Left kidney (tissue), 2 donors: ENCODE results near the gene DYNC1H1. TPM values are rescaled to one million over a fixed set of nuclear protein-coding genes. Genes with fewer than 3 reads are reported as not detected.

ENCODE experiments used
- DNase-seq: peaks from one replicate; pipeline ENCODE4 v3.0.0-alpha.2; 2013
- polyA plus RNA-seq: library from polyadenylated mRNA; unstranded; fragments of 120-200 nt; gene quantifications from one replicate; pipeline ENCODE4 v1.2.1, GENCODE V29; 2013; ENCODE audit not compliant: insufficient read length

The DYNC1H1 gene
- polyA plus RNA-seq, 1 donor: 368 TPM

GRCh38 chr14:102088012-102088792 lies 123.8 kb downstream of the DYNC1H1 start:
- DNase-seq: peak; percentile 52

GRCh38 chr14:102089621-102090343 lies 125.4 kb downstream of the DYNC1H1 start:
- no peak for DNase-seq

GRCh38 chr14:102090713-102091112 lies 126.3 kb downstream of the DYNC1H1 start:
- DNase-seq: no peak

GRCh38 chr14:102092806-102093205 lies 128.4 kb downstream of the DYNC1H1 start:
- DNase-seq: no peak

GRCh38 chr14:102094101-102094500 lies 129.7 kb downstream of the DYNC1H1 start:
- no peak for DNase-seq

- DNase-seq: no peak
These were observed 131.0 kb downstream of the DYNC1H1 start for GRCh38 chr14:102095231-102095870.

GRCh38 chr14:102095871-102096568 lies 131.6 kb downstream of the DYNC1H1 start:
- no peak for DNase-seq

GRCh38 chr14:102096569-102097188 lies 132.3 kb downstream of the DYNC1H1 start:
- DNase-seq: peak; percentile 88

GRCh38 chr14:102097441-102098135 lies 133.2 kb downstream of the DYNC1H1 start:
- no peak for DNase-seq

GRCh38 chr14:102103062-102103695 lies 138.8 kb downstream of the DYNC1H1 start:
- DNase-seq: no peak

GRCh38 chr14:102105369-102105768 lies 141.0 kb downstream of the DYNC1H1 start:
- DNase-seq: no peak

Other genes starting within 250 kb of the DYNC1H1 start
- 116 TPM for gene PPP2R5C, start 202.9 kb upstream of the DYNC1H1 start, polyA plus RNA-seq
- gene HSP90AA1, start 122.5 kb downstream of the DYNC1H1 start, polyA plus RNA-seq: 768 TPM
- 30.3 TPM for gene WDR20, start 175.3 kb downstream of the DYNC1H1 start, polyA plus RNA-seq